Mesenteric fat pad (tissue), 1 donor: ENCODE data around the gene RPN2. TPM values are rescaled to one million over a fixed set of nuclear protein-coding genes. Genes with fewer than 3 reads are reported as not detected.

Source experiments
- DNase-seq: peaks from one replicate; pipeline ENCODE4 v3.0.0-alpha.2; 2020; ENCODE audit warnings: low spot score
- total RNA-seq: library from RNA; stranded (reverse); fragmentation: NEBNext Ultra II Directional; extraction: Animal tissue kit (Norgen Biotek cat#: 25700); gene quantifications from one replicate; pipeline ENCODE4 v1.2.1, GENCODE V29; 2021
- donor health status: DM: yes; HTN: yes; CAD: no.

Gene RPN2
- total RNA-seq, 1 donor from 2014 or later = 177 TPM

GRCh38 chr20:37290158-37290810 is 111.2 kb downstream of the RPN2 start:
- no peak for DNase-seq

Other genes starting within 250 kb of the RPN2 start
- gene SAMHD1, start 227.6 kb upstream of the RPN2 start, total RNA-seq = 280 TPM
- 5.3 TPM for gene RBL1, start 83.3 kb upstream of the RPN2 start, total RNA-seq
- gene MROH8, start 218 bp downstream of the RPN2 start, total RNA-seq = 6.9 TPM
- not detected for gene GHRH, start 82.5 kb downstream of the RPN2 start, total RNA-seq
- gene MANBAL, start 110.3 kb downstream of the RPN2 start, total RNA-seq = 43.6 TPM
- 23.9 TPM for gene SRC, start 166.8 kb downstream of the RPN2 start, total RNA-seq